NCI-H748 (cell line): ENCODE results near the gene C1QTNF6.
A peak's percentile ranks its signal among the peaks of the same experiment; 100 is the strongest.
"Not testable (repeated sequence)": the region's sequence is repeated elsewhere in the genome, so short reads cannot be mapped to it uniquely, and the experiment has no call there.

ENCODE experiments used
- DNase-seq: peaks from one replicate; lab custom pipeline; 2025; ENCODE audit not compliant: unreplicated experiment; lab: John Stamatoyannopoulos, UW

The C1QTNF6 gene

DNA sequence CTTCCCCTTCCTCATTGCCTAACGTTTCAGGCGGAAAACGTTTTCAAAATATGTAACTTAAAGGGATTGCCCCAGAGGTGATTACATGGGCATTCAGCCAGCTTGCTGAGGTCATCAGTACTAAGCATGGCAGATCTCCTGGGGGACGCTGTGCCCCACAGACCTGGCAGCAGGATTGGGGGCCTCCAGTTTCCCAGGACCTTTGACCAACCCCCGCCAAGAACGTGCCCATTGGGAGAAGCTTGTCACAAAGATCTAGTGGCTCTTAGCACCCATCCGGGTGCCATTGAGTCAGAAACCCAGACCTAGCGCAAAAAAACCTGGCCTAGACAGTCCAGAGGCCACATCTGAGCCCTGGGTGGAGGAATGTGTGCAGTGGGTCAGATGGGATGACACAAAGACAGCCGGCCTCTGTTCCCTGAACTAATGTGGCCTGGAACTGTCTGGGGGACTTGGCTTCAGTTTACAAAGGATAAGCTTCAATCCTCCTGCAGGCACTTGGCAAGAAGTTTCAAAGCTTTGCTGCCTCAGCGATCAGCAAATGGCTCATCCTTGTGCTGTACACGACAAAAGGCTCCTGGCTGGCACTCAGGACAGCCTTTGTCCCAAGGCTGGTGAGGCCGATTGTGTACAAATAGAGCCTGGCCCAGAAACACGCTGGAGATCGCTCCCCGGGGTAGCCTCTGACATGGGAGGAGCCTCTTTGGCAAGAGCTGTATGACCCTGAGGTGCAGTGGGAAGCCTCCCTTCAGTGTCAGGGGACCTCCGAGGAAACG, 9.5 kb downstream of the C1QTNF6 start:
- no peak for DNase-seq

DNA sequence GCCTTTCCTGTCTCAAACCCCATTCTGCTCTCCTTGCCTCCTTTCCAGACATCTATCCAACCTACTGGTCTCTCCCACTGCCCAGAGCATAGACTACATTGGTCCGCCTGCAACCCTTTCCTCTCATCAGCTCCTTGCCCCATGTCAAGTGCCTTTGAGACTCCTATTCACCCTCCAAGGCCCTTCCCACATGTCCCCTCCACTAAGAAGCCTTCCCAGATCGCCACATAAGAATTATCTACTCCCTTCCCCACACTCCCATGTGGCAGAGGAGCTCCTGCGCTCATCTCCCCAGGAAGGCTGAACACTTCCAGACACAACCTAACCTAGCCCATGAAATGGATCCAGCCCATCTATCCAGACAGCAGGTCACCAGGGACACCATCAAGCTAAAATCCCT, 10.3 kb downstream of the C1QTNF6 start:
- no peak for DNase-seq

DNA sequence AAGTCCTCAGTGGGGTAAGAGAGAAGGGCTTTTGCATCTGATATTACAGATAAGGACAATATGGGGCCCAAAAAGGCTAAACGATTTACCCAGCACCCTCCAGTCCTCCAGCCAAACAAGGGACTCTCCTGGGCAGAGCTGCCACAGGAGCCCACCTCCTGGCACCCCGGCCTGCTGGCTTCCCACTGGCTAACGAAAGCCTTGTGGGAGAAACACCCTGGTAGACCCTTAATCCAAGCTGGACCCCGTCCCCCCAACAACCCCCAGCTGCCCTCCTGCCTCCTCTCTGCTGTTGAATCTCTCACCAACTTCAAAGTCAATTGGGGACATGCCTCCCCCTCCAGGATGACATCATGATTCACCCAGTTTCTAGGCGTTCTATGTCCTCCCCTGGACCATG, 10.8 kb downstream of the C1QTNF6 start:
- DNase-seq = no peak

DNA sequence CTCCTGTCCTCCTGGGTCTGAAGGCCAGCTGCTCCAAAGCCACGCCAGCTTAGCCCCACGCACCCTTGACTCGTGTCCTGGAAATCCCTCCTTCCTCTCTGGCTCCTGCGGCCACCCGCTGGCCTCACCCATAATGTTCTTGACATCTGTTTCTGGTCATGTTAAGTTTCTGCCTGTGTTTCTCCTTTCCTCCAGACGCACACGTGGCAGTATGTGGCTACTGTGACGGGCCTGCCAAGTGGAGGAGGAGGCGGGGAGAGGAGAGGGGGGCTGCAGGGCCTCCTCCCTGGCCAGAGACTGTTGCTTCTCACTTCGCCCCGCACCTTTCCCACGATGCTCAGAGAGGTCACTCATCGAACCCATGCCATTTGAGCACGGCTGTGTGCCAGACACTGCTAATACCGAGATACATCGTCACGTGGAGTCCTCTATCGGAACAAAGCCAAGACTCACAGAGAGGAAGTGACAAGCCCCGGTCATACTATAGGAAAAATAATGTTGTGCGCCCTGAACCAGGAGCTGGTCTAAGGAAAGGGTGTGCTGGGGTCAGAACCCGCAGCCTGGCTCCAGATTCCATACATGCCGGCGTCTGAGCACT, 11.5 kb downstream of the C1QTNF6 start:
- DNase-seq = no peak

DNA sequence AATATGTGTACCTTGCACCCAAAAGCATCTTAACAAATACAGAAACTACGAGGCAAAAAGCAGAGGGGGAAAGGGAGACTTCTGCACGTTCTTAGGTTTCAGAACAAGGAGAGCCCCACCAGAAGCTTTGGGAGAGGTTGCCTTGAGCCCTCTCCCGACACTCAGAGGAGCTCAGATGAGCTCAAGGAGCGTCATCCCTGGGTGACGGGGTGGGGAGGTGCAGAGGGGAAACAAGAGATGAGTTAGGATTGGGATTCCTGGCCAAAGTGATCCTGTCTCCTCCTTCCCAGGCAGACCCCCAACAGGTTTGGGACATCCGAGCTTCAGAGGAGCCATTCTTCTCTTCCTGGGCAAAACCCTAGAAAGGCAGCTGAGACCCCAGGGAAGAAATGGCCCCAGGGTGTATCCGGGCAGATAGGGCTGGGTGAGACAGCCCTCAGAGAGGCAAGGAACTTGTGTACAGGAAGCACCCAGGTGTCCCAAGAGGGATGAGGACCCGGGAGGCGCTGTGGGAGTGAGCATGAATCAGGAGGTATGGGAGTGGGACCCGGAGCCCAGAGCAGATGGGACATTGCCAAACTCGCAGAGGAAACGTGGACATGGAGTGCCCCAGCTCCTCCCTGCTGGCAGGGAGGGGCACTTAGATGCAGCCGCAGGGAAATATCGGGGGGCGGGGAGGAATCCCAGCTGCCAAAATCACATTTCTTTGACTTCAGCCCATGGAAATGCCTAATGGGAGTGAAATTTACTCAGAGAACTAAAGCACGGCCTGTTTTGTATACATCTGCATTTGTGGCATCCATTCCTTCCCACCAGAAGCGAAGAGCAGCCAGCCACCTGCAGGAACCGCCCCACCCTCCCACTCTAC, 12.4 kb downstream of the C1QTNF6 start:
- no peak for DNase-seq

DNA sequence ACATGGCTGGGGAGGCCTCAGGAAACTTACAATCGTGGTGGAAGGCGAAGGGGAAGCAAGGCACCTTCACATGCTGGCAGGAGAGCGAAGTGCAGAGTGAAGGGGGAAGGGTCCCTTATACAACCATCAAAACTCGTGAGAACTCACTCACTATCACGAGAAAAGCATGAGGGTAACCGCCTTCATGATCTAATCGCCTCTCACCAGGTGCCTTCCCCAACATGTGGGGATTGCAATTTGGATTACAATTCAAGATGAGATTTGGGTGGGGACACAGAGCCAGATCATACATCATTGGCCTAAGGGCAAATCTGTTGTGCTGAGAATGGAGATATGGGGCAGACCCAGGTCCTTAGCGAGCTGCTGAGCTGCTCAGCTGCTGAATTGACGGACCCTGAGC, 13.1 kb downstream of the C1QTNF6 start:
- DNase-seq = no peak

DNA sequence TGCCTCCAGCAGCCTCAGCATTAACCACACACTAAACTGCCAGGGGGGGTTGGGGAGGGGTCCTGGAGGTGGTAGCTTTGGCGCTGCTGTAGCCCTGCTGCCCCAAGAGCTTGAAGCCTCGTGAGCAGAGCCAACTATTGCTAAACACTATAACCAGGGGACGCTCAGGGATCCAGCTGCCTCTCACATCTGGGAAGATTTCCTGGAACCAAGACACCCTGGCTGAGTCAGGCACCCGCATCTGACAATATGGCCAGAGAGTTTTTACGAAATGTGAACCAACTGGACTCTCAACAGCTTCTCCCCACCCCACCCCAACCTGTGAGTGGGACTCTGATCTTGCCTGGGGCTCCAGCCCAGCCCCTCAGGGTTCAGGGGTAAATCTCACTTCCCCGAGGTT, 14.3 kb downstream of the C1QTNF6 start:
- DNase-seq = no peak

DNA sequence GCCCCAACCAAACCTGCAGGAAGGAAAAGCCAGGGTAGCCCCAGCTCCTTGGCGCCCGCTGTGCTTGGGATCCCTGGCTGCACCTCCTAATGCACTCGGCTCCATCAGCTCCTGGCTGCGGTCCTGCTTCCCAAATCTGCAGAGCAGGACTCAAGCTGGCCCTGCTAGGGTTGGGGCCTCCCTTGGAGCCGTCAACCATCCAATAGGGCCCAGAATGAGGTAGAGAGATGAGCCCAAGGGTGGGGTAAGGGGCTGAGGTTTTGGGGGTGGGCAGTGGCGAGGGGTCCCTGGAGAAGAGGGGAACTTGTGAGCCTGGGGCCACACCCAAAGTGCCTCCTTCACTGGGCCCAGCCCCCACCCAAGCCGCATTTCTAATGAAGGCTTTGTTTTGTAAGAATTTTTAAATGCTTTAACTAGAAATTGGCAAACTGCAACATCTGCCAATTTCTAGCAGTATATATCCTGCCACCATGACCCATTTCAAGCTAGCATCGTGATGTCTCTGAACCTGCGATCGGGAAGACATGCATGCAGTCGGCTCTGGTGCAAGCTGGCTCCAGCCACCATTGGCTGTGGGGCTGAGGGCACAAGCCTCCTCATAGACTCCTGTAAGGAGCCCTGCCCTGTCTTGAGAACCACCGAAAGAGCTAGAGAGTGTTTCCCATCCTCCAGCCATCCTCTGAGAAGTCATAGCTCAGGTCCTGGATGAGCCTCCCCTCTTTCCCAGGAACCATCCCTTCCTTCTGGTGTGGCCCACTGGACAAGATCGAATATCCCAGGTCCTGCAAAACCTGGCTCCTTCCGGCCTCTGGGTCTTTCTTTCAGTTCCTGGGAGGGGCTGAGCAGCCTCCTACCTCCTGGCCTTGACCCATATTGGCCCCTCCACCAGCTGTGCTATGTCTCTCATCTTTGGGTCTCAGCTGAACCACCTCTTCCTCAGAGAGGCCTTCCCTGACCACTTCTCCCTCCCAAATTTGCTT, 15.5 kb downstream of the C1QTNF6 start:
- no peak for DNase-seq

DNA sequence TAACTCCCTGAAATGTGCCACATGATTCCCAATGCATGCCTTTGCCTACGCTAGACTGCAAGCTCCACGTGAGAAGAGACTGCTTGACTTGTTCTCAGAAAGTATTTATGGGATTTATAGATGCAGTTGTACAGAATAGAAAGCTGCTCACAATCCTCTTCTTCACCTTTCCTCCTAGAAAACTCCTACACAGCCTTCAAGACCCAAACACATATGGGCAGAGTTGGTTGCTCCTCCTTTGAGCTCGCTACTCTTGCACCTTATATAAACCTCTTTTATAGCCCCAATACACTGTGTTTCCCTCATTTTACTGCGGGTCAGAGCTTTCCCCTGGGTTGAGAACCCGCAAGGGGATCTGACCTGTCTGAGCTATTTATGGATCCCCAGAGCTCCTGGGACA, 16.4 kb downstream of the C1QTNF6 start:
- no peak for DNase-seq

DNA sequence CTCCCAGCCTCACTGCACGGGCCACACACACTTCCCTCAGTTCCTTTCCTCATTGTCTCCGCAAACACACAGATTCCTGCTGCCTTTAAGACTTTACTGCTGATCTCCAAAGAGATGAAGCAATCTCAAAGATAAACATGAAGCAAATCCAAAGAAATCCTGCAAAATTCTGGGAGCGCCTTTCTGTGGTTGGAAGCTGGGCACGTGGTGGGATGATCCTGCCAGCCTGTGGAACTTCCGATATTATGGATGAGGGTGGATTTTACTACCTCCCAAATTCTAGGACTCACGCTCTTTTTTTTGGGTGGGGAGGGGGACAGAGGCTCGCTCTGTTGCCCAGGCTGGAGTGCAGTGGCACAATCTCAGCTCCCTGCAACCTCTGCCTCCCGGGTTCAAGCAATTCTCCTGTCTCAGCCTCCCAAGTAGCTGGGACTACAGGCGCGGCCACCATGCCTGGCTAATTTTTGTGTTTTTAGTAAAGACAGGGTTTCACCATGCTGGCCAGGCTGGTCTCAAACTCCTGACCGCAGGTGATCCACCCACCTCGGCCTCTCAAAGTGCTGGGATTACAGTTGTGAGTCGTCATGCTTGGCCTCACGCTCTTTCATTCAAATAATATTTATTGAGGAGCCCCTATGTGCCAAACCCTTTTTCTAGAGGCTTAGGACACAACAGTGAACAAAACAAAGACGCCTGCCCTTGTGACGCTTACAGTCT, 17.2 kb downstream of the C1QTNF6 start:
- not testable (repeated sequence) for DNase-seq

DNA sequence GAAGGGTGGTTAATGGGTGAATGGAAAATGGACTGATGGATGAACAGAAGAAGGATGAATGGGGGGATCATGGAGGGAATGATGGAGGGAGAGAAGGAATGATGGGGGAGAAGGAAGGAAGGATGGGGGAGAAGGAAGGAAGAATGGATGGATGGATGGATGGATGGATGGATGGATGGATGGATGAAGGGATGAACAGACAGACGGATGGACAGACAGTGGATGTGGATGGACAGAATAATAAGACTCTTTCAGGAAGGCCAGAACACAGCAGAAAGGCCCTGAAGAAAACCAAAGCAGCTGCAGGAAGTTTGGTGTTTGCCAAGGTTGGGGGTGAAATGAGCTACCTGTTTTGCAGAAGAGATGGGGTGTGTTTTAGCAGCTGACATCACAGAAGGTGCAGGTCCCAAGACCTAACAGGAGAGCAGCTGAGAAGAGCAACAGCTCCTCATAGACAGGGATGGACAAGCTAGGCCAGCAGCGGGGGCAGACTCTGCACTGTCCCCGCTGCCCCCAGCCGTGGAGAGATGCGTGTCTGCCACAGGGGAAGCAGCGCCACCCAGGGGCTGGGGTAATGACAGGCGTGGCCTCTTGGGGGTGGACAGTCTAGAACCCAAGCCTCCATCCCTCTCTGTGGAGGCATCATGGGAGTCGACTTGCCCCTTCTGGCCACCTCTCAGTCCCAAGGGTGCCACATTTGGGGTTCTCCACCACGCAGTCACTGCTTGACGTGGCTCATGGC, 17.9 kb downstream of the C1QTNF6 start:
- no peak for DNase-seq

DNA sequence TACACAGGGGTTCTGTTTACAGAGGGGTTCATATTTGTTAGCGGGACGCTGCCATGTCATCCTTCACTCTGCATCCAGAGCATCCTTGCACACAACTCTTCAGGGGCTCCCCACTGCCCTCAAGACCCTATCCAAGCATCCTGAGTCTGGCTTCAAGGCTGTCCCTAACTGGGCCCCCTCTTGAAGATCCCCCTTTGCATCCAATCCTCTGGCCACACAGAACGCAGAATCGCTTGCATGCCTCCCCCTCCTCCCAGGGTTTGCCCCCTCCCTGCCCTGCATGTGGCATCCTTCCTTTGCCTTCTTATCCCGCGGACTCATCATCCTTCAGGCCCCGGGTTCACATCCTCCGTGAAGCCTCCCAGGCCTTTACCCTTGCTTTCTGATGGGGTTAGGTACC, 18.6 kb downstream of the C1QTNF6 start:
- DNase-seq = no peak

DNA sequence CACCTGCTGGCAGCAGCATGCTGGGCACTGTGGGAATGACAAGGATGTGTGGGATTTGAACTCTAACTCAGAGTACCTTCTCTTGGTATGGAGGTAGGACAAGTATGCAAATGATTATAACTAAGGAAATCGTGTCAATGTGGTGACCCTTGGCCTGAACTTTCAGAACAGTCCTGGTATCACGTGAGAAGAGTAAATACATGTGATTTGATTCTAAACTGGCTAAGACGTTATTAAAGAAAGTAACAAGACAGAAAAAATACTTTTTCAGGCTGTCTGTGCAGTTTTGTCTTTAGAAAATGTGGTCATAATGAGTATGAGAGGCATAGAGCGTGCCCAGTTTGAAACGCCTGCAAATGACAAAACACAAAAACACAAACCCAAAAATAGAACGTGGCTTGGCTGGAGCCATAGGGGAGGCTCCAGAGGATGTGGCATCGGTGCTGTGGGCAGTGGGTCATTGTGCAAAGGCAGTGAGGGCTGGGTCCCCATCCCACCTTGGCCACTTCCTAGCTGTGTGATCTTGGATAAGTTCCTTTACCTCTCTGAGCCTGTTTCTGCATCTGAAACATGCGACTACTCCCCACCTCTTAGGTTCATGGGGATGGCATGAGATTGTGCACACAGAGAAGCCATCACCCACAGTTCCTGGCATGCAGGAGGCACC, 19.9 kb downstream of the C1QTNF6 start:
- no peak for DNase-seq

DNA sequence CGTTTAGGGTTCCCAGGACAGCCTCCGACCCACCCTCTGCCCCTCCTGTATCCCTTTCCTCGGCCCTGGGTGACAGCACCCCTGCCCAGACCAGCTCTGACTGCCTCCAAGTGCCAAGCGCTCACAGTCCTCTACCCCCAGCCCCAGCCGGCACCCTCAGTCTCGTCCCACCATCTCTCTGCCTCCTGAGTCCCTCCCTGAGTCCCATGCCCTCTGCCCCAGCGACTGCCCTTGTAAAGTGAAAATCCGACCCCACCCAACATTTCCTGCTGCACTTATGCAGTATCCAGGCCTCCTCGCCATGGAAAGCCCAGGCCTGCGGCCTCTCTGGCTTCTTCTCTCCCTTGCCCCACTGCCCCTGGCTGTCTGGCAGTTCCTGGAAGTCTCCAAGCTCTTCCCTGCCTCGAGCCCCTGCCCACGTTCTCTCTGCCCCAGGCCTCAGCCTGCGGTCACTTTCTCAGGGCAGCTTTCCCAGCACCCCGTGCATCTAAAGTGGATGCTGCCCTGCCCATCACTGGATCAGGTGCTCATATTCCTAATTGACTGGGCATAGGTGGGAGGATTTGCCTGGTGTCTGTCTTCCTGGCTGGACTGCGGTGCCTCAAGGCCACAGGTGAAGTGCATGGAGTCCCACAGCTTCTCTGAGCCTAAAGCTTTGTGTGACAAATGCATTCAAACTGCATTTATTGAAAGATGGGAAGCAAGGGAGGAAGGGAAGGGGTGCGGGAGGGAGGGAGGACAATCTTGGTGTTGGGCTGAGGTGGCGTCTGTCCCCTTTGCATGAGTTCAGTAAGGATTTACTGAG, 20.7 kb downstream of the C1QTNF6 start:
- DNase-seq = no peak

DNA sequence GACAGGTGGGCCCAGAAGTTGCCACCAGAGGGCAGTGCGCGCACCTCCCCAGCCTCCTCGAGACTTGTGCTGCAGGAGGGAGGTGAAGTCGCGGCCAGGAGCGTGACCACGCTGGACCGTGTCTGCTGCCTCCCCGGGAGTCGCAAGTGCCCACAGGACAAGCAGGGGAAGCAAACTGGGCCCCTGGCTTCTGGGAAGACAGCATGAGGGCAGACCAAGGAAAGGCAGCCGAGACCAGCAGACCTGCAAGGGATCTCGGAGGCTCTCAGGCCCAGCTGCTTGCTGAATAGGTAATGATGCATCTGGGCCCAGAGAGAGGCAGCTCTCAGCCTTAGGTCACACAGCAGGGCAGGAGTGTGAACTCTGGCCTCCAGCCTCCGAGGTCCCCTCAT, 21.4 kb downstream of the C1QTNF6 start:
- peak; percentile 44 for DNase-seq

DNA sequence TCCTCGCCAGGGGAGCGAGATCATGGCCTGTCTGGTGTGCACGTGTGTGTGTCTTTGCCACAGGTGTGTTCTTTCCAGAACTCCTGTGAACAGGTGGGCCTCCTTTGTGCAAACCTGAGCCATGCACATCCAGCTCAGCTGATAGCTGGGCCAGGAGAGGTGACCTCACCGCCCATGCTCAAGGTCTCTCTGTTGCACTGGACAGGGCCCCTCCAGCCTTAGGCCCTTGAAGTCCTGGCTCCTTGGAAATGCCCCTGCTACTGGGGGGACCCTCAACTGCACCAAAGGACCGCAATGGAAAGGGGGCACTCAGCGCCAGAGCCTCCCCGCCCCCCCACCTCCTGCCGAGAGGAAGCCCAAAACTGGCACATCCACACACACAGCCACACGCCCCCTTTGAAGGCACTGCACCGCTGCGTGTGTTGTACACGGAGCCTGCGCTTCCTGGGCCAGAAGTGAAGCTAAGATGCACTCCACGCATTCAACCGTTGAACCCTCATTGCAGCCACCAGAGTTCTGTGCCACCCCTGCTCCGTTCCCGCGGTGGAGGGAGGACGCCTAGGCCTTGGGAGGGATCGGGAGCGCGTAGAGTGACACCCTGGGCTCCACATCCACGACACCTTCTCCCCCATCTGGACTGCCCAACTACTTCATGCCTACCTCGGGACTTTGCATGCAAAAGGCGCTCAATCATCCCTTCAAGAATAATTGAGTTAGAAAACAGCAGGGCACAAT, 21.9 kb downstream of the C1QTNF6 start:
- no peak for DNase-seq

DNA sequence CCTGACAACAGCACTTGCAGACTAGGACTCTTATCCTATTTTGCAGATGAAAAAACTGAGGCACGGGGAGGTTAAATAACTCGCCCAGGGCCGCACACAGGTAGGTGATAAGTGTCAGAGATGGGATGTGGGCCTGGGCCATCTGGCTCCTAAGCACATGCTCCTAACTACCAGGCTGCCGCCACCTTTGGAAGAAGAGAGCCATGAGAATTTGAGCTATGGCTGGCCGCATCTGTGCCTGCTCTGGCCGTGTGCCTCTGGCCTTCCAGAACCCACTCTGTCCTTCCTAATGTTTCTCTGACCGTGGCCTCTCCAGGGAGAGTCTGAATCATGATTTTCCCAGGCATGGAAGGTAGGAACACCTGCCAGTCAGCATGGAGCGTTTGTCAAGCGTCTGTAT, 23.0 kb downstream of the C1QTNF6 start:
- no peak for DNase-seq
